ENCODE measurements around the gene STRBP.

GRCh38 chr9:123217128-123217654 is 51.2 kb downstream of the STRBP start:
- TF ChIP-seq POLR2A (IDR thresholded peaks at IDR 0.05) (no peak), CTCF (IDR thresholded peaks at IDR 0.05) (no peak)
